ENCODE results near the gene HSD17B3. TPM values are rescaled to one million over a fixed set of nuclear protein-coding genes. Genes with fewer than 3 reads are reported as not detected.

Gene HSD17B3
- total and polyA plus RNA-seq, 11 donors: 0.33 to 2.6 (median 1.0) TPM; not detected in 1

DNA sequence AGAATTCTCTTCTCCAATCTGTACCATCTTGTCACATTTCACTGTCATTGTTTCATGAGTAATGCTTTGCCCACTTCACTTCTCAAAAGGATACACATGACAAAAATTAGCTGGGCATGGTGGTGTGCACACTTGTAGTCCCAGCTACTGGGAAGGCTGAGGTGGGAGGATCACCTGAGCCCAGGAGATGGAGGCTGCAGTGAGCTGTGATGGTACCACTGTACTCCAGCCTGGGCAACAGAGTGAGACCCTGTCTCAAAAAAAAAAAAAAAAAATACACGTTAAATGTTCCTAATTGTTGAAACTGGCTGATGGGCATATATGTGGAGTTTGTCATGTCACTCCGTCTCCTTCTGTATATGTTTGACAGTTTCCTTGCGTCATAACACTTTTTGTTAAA lies 36.3 kb upstream of the HSD17B3 start:
- H3K4me1 ChIP-seq: peaks cover 0 to 14% (median under 1%) of the 10 kb centered on the region in 12 donors
- no peak overlapping the region for H3K27ac ChIP-seq
- no peaks in the 10 kb centered on the region for H3K9me3 ChIP-seq
- DNase-seq (no peak), ATAC-seq (no peak)
- WGBS, 4 donors: 94 to 98% (median 97%) methylated on average over 3 of the region's 3 CpGs
- peaks cover 0 to 28% (median 3%) of the 10 kb centered on the region in 9 donors for H3K36me3 ChIP-seq
- no peaks in the 10 kb centered on the region for H3K27me3 ChIP-seq
- intact Hi-C loops (cut with DNase I): no loop called here
- H3K4me3 ChIP-seq: no peak overlapping the region
- TF ChIP-seq CTCF (IDR thresholded peaks at IDR 0.05): no peak

DNA sequence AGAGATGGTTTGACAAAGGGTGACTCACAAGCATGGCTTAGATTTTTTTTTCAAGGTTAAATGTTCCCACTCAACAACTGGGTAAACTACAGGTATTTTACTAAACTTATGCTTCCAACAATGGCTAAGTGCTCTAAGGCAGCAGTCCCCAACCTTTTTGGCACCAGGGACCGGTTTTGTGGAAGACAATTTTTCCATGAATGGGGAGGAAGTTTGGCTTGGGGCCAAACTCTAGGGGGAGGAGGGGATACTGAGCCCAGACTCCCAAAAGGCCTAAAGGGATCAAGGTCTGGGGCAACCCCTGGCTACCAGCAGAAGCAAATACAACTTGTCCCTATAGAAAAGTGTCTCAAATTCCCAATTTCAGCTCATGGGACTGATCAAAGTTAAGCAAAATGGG lies 32.0 kb upstream of the HSD17B3 start:
- no peak for TF ChIP-seq CTCF (IDR thresholded peaks at IDR 0.05)
- no peak for TF ChIP-seq POLR2A (IDR thresholded peaks at IDR 0.05)
- Histone ChIP-seq H3K9me3 (no peaks in the 10 kb centered on the region), H3K4me3 (no peak overlapping the region), H3K27me3 (no peaks in the 10 kb centered on the region), H3K36me3 (peaks cover 0 to 24% (median 10%) of the 10 kb centered on the region in 9 donors), H3K27ac (no peak overlapping the region), H3K4me1 (no peaks in the 10 kb centered on the region)
- intact Hi-C loops (cut with DNase I): no loop called here
- no peak for ATAC-seq
- DNase-seq: no peak
- 38 to 52% (median 47%) methylated on average over 1 of the region's 1 CpG for WGBS, 4 donors

GRCh38 chr9:96331236-96331947 lies 29.4 kb upstream of the HSD17B3 start:
- Histone ChIP-seq H3K27ac (no peak overlapping the region), H3K9me3 (no peaks in the 10 kb centered on the region), H3K4me1 (peaks cover 0 to 5% (median 0%) of the 10 kb centered on the region in 12 donors), H3K36me3 (peaks cover 0 to 24% (median 10%) of the 10 kb centered on the region in 9 donors), H3K27me3 (no peaks in the 10 kb centered on the region), H3K4me3 (no peak overlapping the region)
- ATAC-seq: no peak
- no peak for DNase-seq
- no peak for TF ChIP-seq POLR2A (IDR thresholded peaks at IDR 0.05)
- no peak for TF ChIP-seq CTCF (IDR thresholded peaks at IDR 0.05)
- intact Hi-C loops (cut with DNase I): no loop called here
- WGBS, 4 donors: 83 to 95% (median 89%) methylated on average over 9 of the region's 9 CpGs

DNA sequence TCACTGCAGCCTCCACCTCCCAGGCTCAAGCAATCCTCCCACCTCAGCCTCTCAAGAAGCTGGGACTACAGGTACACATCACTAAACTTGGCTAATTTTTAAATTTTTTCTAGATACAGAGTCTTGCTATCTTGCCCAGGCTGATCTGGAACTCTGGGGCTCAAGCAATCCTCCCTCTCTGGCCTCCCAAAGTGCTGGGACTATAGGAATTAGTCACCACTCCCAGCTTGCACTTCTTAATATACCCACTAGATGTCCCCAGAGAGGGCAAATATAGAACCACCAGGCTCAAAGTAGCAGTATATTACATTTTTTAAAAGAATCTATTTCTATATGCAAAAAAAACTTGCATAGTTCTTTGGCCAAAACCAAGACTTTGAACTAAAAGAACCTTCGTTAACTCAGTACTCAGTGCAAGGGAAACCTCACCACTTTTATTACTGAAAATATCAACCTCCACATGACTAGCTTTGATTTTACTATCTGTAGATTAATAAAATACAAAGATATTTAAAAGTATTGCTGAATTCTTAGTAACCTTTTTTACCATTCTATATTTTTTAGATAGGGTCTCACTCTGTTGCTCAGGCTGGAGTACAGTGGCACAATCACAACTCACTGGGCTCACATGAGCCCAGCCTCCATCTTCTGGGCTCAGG lies 25.8 kb upstream of the HSD17B3 start:
- Histone ChIP-seq H3K4me1 (peaks cover 0 to 5% (median 0%) of the 10 kb centered on the region in 12 donors), H3K4me3 (no peak overlapping the region), H3K27ac (no peak overlapping the region), H3K36me3 (peaks cover 0 to 29% (median 11%) of the 10 kb centered on the region in 9 donors), H3K27me3 (no peaks in the 10 kb centered on the region), H3K9me3 (no peaks in the 10 kb centered on the region)
- TF ChIP-seq CTCF (IDR thresholded peaks at IDR 0.05) (peak; percentile 77 to 89 (median 85)), POLR2A (IDR thresholded peaks at IDR 0.05) (no peak)
- ATAC-seq: peak; percentile 40 to 83 (median 68)
- intact Hi-C loops (cut with DNase I): loop anchor here (2.0 to 10.0 kb wide), 6 partner anchors 44 to 341 kb away; no protein-coding TSS in a partner anchor
- WGBS, 4 donors: 46 to 69% (median 63%) methylated on average over 1 of the region's 1 CpG
- DNase-seq: peak in 1 of 5 donors; percentile 24

Data from heart left ventricle (tissue), 16 donors.